KMS-11 (cell line): ENCODE results near the gene CBX8.

Source experiments
- H2AFZ ChIP-seq: fragments of 200-600 bp; sonication (generic); 2 replicates; pipeline ENCODE4 v1.6.1; 2016; ENCODE audit warnings: antibody characterized with exemption, mixed run types, low read depth
- H3K27ac ChIP-seq: fragments of 200-600 bp; sonication (generic); 2 replicates; pipeline ENCODE4 v1.6.1; 2016; ENCODE audit warnings: mild to moderate bottlenecking, mixed run types
- H3K27me3 ChIP-seq: fragments of 200-600 bp; sonication (generic); 2 replicates; pipeline ENCODE4 v1.6.1; 2017; ENCODE audit warnings: mild to moderate bottlenecking, low read depth, mixed run types, moderate library complexity; ENCODE audit not compliant: insufficient read depth
- H3K36me3 ChIP-seq: fragments of 200-600 bp; sonication (generic); 2 replicates; pipeline ENCODE4 v1.6.1; 2017; ENCODE audit warnings: mild to moderate bottlenecking, mixed run types; ENCODE audit not compliant: insufficient read depth
- H3K4me1 ChIP-seq: fragments of 200-600 bp; sonication (generic); 2 replicates; pipeline ENCODE4 v1.6.1; 2016; ENCODE audit warnings: mild to moderate bottlenecking, low read depth, mixed run types; ENCODE audit not compliant: poor library complexity, severe bottlenecking
- H3K4me2 ChIP-seq: fragments of 200-600 bp; sonication (generic); 2 replicates; pipeline ENCODE4 v1.7.0; 2016; ENCODE audit warnings: mild to moderate bottlenecking, mixed run types
- H3K4me3 ChIP-seq: fragments of 200-600 bp; sonication (generic); IDR thresholded peaks from 2 replicates; pipeline ENCODE4 v1.6.1; 2017; ENCODE audit warnings: low read depth, low read length, mixed read lengths; ENCODE audit not compliant: insufficient read depth
- H3K79me2 ChIP-seq: fragments of 200-600 bp; sonication (generic); 2 replicates; pipeline ENCODE4 v1.6.1; 2016; ENCODE audit warnings: low read depth, mixed run types; ENCODE audit not compliant: insufficient read depth
- H3K9ac ChIP-seq: fragments of 200-600 bp; sonication (generic); 2 replicates; pipeline ENCODE4 v1.6.1; 2016; ENCODE audit warnings: mild to moderate bottlenecking, mixed run types
- H4K20me1 ChIP-seq: fragments of 200-600 bp; sonication (generic); 2 replicates; pipeline ENCODE4 v1.6.1; 2016; ENCODE audit warnings: mild to moderate bottlenecking, mixed run types; ENCODE audit not compliant: insufficient read depth
- TF ChIP-seq, protein P1 (sequence below): fragments of 200-600 bp; sonication (generic); conservative IDR thresholded peaks from 2 replicates; pipeline ENCODE4 v1.6.1; 2017; ENCODE audit warnings: low read depth, mild to moderate bottlenecking, antibody characterized with exemption, low read length, moderate library complexity, mixed read lengths

CBX8 gene

DNA sequence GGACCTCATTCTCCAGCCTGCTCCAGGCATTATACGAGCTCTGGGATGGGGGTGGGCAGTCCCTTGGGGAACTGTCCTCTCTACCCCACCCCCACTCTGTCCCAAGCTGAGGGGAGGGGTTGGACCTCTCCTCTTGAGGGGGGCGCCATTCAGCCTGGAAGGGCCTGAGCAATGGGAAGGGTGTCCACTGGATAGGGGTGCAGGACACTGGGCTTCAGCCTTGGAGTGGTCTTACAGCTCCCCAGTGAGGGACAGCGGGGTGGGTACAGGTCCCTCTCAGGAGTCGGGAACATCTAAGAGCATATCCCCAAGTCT is 9.5 kb upstream of the CBX8 start:
- Histone ChIP-seq H4K20me1 (no peaks in the 10 kb centered on the region), H3K9ac (no peak overlapping the region), H3K79me2 (no peaks in the 10 kb centered on the region)

DNA sequence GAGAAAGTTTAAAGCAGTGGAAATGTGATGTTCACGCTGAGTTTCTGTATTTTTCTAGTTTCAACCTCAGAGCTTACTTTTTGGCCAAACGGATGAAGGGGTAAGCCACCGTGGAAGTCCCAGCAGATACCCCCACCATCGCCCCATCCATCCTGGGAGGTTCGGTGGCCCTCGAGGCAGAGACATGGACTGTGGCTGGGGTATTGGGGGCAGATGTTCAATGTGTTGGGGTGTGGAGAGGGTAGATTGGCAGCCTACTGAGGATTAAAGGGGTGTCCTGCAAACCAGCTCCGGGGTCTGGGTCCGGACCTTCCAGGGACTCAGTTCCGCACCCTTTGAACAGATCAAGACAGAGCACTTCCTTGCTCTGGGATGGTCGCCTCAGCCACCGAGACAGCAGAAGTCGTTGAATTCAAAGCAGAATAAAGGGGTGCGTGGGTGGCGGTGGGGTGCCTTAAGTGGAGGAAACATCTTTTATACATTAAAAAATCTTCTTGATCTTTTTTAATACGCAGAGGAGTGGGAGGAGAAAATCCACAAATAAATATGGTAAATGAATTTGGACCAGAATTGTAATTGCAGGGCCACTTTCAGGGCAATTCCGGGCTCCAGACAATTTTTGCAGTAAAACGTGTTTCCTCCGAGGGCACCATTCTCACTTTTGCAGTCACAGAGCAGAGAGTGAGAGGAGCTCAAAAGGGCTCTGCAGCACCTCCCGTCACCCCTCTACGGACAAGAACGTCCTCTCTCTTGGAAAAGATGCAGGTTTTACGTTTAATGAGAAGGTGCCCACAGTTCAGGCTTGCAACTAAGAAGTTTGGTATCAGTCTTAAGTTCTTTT is 8.2 kb upstream of the CBX8 start:
- H3K27ac ChIP-seq: no peak overlapping the region
- no peak overlapping the region for H3K4me3 ChIP-seq
- TF ChIP-seq, protein P1, sequence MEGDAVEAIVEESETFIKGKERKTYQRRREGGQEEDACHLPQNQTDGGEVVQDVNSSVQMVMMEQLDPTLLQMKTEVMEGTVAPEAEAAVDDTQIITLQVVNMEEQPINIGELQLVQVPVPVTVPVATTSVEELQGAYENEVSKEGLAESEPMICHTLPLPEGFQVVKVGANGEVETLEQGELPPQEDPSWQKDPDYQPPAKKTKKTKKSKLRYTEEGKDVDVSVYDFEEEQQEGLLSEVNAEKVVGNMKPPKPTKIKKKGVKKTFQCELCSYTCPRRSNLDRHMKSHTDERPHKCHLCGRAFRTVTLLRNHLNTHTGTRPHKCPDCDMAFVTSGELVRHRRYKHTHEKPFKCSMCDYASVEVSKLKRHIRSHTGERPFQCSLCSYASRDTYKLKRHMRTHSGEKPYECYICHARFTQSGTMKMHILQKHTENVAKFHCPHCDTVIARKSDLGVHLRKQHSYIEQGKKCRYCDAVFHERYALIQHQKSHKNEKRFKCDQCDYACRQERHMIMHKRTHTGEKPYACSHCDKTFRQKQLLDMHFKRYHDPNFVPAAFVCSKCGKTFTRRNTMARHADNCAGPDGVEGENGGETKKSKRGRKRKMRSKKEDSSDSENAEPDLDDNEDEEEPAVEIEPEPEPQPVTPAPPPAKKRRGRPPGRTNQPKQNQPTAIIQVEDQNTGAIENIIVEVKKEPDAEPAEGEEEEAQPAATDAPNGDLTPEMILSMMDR: no peak

More for the DNA sequence above, 9.5 kb upstream of the CBX8 start:
- peaks cover 91% of the 10 kb centered on the region for H3K27me3 ChIP-seq
- no peak overlapping the region for H3K4me2 ChIP-seq
- H3K36me3 ChIP-seq: no peaks in the 10 kb centered on the region
- H2AFZ ChIP-seq: no peak overlapping the region
- H3K4me1 ChIP-seq: peaks cover 41% of the 10 kb centered on the region
- TF ChIP-seq, protein P1: no peak
- H3K4me3 ChIP-seq: no peak overlapping the region
- no peak overlapping the region for H3K27ac ChIP-seq

DNA sequence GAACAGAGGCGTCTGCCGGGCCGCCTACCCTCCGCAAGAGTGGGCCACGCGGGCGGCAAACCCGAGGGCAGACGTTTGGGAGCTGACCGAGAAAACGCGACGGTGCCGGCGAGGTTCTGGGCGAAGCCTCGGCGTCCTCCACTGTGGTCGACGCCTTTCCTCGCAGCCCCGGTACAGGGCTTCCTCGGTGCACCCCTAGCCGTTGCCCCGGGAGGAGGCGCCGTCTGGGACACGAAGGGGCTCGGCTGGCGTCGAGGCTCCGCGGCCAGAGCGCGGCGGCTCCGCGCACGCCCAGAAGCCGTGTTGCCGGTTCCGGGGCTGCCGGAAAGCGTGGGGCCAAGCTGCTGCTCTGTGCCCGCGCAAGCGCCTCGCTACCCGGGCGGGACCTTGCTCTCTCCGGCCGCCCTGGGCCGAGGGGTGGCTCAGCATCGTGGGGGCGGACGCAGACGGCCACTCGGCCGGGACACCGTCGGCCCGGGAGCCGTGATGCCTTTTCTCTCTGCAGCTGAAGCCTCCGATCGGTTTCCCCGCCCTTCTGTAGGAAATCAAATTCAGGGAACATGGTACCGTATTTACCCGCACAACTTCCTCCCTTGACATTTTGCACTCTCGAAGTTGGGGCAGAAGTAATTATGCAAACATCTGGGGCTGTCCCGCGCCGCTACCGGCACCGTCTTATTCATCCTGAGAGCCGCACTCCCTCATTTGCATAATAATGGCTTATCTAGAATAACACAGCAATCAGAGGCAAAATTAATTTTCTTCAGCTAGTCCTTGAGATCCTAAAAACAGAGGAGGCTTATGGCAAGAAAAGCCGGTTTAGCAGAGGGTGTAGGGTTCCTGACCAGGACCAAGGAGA is 7.3 kb upstream of the CBX8 start:
- Histone ChIP-seq H2AFZ (no peak overlapping the region), H3K27ac (no peak overlapping the region), H3K4me2 (no peak overlapping the region; the same call in 1 of the 2 replicates), H3K4me1 (peaks cover 49% of the 10 kb centered on the region), H3K36me3 (no peaks in the 10 kb centered on the region), H3K27me3 (peaks cover 100% of the 10 kb centered on the region), H4K20me1 (no peaks in the 10 kb centered on the region), H3K4me3 (no peak overlapping the region), H3K9ac (no peak overlapping the region), H3K79me2 (no peaks in the 10 kb centered on the region)
- TF ChIP-seq, protein P1: no peak

More for the DNA sequence above, 8.2 kb upstream of the CBX8 start:
- Histone ChIP-seq H3K9ac (no peak overlapping the region), H3K36me3 (no peaks in the 10 kb centered on the region), H3K4me1 (peaks cover 43% of the 10 kb centered on the region), H2AFZ (no peak overlapping the region), H3K79me2 (no peaks in the 10 kb centered on the region), H3K27me3 (peaks cover 94% of the 10 kb centered on the region), H3K4me2 (no peak overlapping the region), H4K20me1 (no peaks in the 10 kb centered on the region)

DNA sequence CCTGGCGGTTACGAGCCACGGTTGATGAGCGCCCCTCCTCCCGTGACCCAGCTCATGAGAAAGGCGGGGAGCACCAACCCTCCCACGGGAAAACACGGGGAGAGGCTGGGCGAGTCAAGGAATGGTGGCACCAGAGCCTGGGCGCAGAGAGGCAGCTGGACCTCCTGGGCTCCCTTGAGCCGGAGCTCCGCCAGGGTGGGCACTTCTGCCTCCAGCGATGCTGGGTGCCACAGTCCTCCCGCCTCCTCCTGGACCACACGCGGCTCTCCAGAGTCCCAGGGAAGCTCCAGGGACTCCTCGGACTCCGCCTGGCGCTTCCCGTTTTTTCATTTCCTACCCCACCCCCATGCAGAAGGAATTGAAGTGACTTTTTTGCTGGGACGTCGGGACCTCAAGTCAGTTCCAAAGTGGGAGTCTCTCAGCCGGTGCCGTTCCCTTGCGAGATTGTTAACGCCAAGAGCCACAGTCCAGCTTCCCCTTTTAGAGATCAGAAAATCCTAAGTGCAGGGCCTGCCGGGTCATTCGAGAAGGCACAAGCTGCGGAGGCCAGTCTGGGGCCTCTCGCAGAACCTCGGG is 6.6 kb upstream of the CBX8 start:
- Histone ChIP-seq H3K4me3 (no peak overlapping the region), H4K20me1 (no peaks in the 10 kb centered on the region), H3K36me3 (no peaks in the 10 kb centered on the region), H3K27ac (no peak overlapping the region), H3K4me2 (no peak overlapping the region), H3K79me2 (no peaks in the 10 kb centered on the region), H3K9ac (no peak overlapping the region), H3K27me3 (peaks cover 100% of the 10 kb centered on the region), H2AFZ (no peak overlapping the region), H3K4me1 (peaks cover 42% of the 10 kb centered on the region)
- TF ChIP-seq, protein P1: no peak
